Activated CD8-positive, alpha-beta T cell treated with anti-CD3 and anti-CD28 coated beads, Interleukin-2, amount 10 ng/mL, durations not matched to agents 7 days and 5 days (primary cell): Measurements from ENCODE around the gene BCL2. TPM values are rescaled to one million over a fixed set of nuclear protein-coding genes. Genes with fewer than 3 reads are reported as not detected.
A peak's percentile ranks its signal among the peaks of the same experiment; 100 is the strongest.

Experiments
- ATAC-seq: fragments of 150-1000 bp; cut with Tn5 transposase; one replicate; pipeline ENCODE4 v1.10.0; 2021; ENCODE audit warnings: moderate library complexity
- CTCF ChIA-PET: fragments of 350-600 bp; sonication (Branson Sonifier 250); formaldehyde crosslinking; loops from one replicate; lab custom pipeline; 2021; ENCODE audit warnings: antibody characterized with exemption; lab: Charles Lee
- POLR2A ChIA-PET: fragments of 350-600 bp; sonication (Branson Sonifier 250); formaldehyde crosslinking; loops from one replicate; lab custom pipeline; 2021; ENCODE audit warnings: antibody characterized with exemption; lab: Charles Lee
- DNase-seq: peaks from one replicate; pipeline ENCODE4 v3.0.0-alpha.2; 2020
- H3K27ac Mint-ChIP-seq: one replicate; pipeline ENCODE4 v1.8.0; 2021; ENCODE audit warnings: mild to moderate bottlenecking, mixed read lengths
- H3K27me3 Mint-ChIP-seq: one replicate; pipeline ENCODE4 v1.8.0; 2021; ENCODE audit warnings: low read depth, mixed read lengths
- H3K36me3 Mint-ChIP-seq: one replicate; pipeline ENCODE4 v1.8.0; 2021; ENCODE audit warnings: low read depth, mixed read lengths
- H3K4me1 Mint-ChIP-seq: one replicate; pipeline ENCODE4 v1.8.0; 2021; ENCODE audit warnings: low read depth, mixed read lengths
- H3K4me3 Mint-ChIP-seq: one replicate; pipeline ENCODE4 v1.8.0; 2021; ENCODE audit warnings: mild to moderate bottlenecking, mixed read lengths
- H3K9me3 Mint-ChIP-seq: one replicate; pipeline ENCODE4 v1.8.0; 2022; ENCODE audit warnings: mixed read lengths; ENCODE audit not compliant: insufficient read depth
- total RNA-seq, 2 experiments: library from RNA; stranded (reverse); gene quantifications; one replicate each; pipeline ENCODE4 v1.2.3, GENCODE V29; 2021

Gene BCL2
- total RNA-seq, 2 experiments from 2014 or later, result 140 TPM

GRCh38 chr18:63119647-63120046, 199.9 kb downstream of the BCL2 start:
- POLR2A ChIA-PET, result no interaction called here
- peak; percentile 59 for ATAC-seq
- CTCF ChIA-PET, result interaction anchor here (0.6 to 2.9 kb wide), 15 partner anchors 9 to 322 kb away, joined by 3 to 19 read pairs (median 4); no protein-coding TSS in a partner anchor
- H3K9me3 Mint-ChIP-seq, result no peaks in the 10 kb centered on the region
- DNase-seq, result no peak
- peaks cover 7% of the 10 kb centered on the region for H3K4me1 Mint-ChIP-seq
- H3K4me3 Mint-ChIP-seq, result no peak overlapping the region
- peaks cover 30% of the 10 kb centered on the region for H3K27me3 Mint-ChIP-seq
- H3K27ac Mint-ChIP-seq, result peak overlapping the region; percentile 27
- H3K36me3 Mint-ChIP-seq, result peaks cover 14% of the 10 kb centered on the region

- DNase-seq (no peak), ATAC-seq (peak; percentile 50)
- H3K27ac Mint-ChIP-seq, result no peak overlapping the region
- H3K36me3 Mint-ChIP-seq, result peaks cover 13% of the 10 kb centered on the region
- ChIA-PET POLR2A (interaction anchor here (0.5 kb wide), 1 partner anchor 98 kb away, joined by 4 read pairs; no protein-coding TSS in a partner anchor), CTCF (interaction anchor here (0.5 to 1.1 kb wide), 3 partner anchors 96 to 203 kb away, joined by 3 read pairs; no protein-coding TSS in a partner anchor)
- H3K4me1 Mint-ChIP-seq, result peaks cover 29% of the 10 kb centered on the region
- peaks cover 25% of the 10 kb centered on the region for H3K27me3 Mint-ChIP-seq
- peaks cover 14% of the 10 kb centered on the region for H3K9me3 Mint-ChIP-seq
- H3K4me3 Mint-ChIP-seq, result no peak overlapping the region
Observed at GRCh38 chr18:63113899-63114565, 205.5 kb downstream of the BCL2 start.

DNA sequence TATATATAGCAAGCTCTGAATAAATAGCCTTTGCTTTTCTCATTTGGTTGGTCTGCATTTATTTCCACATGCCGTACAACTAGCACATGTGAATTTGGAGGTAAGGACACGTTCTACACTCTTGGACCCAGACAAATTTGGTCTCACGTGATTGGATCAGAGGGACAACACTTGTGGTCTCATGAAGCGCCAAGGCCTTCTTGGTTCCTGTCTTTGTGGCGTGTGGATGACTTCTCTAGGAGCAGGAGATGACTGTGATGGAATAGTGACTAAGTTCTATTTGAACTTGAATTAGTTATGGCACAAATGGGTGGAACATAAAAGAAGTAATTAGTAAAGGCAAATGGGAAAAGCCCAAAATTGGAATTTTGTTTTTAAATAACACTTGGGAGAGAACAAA, 206.9 kb downstream of the BCL2 start:
- Mint-ChIP-seq H3K9me3 (peaks cover 14% of the 10 kb centered on the region), H3K4me3 (no peak overlapping the region), H3K36me3 (peaks cover 13% of the 10 kb centered on the region), H3K27ac (no peak overlapping the region), H3K27me3 (peaks cover 16% of the 10 kb centered on the region), H3K4me1 (peaks cover 30% of the 10 kb centered on the region)
- CTCF ChIA-PET, result interaction anchor here (1.1 kb wide), 1 partner anchor 95 kb away, joined by 3 read pairs; no protein-coding TSS in a partner anchor
- DNase-seq (no peak), ATAC-seq (no peak)
- POLR2A ChIA-PET, result no interaction called here

- Mint-ChIP-seq H3K27ac (no peak overlapping the region), H3K36me3 (peaks cover 13% of the 10 kb centered on the region), H3K27me3 (peaks cover 11% of the 10 kb centered on the region), H3K4me3 (no peak overlapping the region), H3K4me1 (peaks cover 38% of the 10 kb centered on the region), H3K9me3 (peaks cover 14% of the 10 kb centered on the region)
- ATAC-seq (peak; percentile 31), DNase-seq (no peak)
- CTCF ChIA-PET, result no interaction called here
- POLR2A ChIA-PET, result no interaction called here
Observed at GRCh38 chr18:63111671-63112402, 207.7 kb downstream of the BCL2 start.

GRCh38 chr18:63109802-63110201, 209.8 kb downstream of the BCL2 start:
- CTCF ChIA-PET, result no interaction called here
- no peak overlapping the region for H3K27ac Mint-ChIP-seq

GRCh38 chr18:63109022-63109421, 210.5 kb downstream of the BCL2 start:
- peaks cover 13% of the 10 kb centered on the region for H3K36me3 Mint-ChIP-seq
- ChIA-PET CTCF (no interaction called here), POLR2A (no interaction called here)
- no peak overlapping the region for H3K27ac Mint-ChIP-seq
- ATAC-seq (no peak), DNase-seq (no peak)
- H3K4me1 Mint-ChIP-seq, result peaks cover 38% of the 10 kb centered on the region
- peaks cover 14% of the 10 kb centered on the region for H3K9me3 Mint-ChIP-seq
- H3K4me3 Mint-ChIP-seq, result no peak overlapping the region
- H3K27me3 Mint-ChIP-seq, result peaks cover 2% of the 10 kb centered on the region

More at GRCh38 chr18:63109802-63110201, 209.8 kb downstream of the BCL2 start:
- Mint-ChIP-seq H3K4me3 (no peak overlapping the region), H3K36me3 (peaks cover 13% of the 10 kb centered on the region), H3K27me3 (peaks cover 2% of the 10 kb centered on the region), H3K9me3 (peaks cover 14% of the 10 kb centered on the region), H3K4me1 (peaks cover 46% of the 10 kb centered on the region)
- DNase-seq (no peak), ATAC-seq (no peak)
- POLR2A ChIA-PET, result no interaction called here

DNA sequence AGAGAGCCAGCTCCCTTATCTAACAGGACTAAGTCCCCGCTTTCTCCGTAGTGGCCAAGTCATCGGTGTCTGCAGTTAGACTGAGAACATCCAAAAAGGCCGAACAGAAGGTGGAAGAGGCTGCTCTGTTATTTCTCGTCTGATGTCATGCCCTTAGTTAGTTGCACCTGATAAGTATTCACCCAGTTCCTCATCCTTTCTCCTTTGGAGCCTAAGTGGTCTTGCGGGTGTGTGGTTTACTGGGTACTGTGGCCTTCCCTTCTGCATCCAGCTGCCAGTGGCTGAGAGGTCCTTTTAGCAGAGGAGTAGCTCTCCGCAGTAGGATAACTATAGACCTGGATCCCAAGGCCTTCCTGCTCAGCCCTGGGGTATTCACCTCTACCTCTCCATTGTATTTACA, 211.6 kb downstream of the BCL2 start:
- ChIA-PET CTCF (interaction anchor here (0.7 to 1.3 kb wide), 5 partner anchors 9 to 331 kb away, joined by 3 to 5 read pairs (median 3); no protein-coding TSS in a partner anchor), POLR2A (no interaction called here)
- peaks cover 36% of the 10 kb centered on the region for H3K4me1 Mint-ChIP-seq
- H3K9me3 Mint-ChIP-seq, result peaks cover 14% of the 10 kb centered on the region
- DNase-seq, result no peak
- peaks cover 10% of the 10 kb centered on the region for H3K27me3 Mint-ChIP-seq
- ATAC-seq, result no peak
- H3K27ac Mint-ChIP-seq, result no peak overlapping the region
- peaks cover 16% of the 10 kb centered on the region for H3K36me3 Mint-ChIP-seq
- no peak overlapping the region for H3K4me3 Mint-ChIP-seq

DNA sequence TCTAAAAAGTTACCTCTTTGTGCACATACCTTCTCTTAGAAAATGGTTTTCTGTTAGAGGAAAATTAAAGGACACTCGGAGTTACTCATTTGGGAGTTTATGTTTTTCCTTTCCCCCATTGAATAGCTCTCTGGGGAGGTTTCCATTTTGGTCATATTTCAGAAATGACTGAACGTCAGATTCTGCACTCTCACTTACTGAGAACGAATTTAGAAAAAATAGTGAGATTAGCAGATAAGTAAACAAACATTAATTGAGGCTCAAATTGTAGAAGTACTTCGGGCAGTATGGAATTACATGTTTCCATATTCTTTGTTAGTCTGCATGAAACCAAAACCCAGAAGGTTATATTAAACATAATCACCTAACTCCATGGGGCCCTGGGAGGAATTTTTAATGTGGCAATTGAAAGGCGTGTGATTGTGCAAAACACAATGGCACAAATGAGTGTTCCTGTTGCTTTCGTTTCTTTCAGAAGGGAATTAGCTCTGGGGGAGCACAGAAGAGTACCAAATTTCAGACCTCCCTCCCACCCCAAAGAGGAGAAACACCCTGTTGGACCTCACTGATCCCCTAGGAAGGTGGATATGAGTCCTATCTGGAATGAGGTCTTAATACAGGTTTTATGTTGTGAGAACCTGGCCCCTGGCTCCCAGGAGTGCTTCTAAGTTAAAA, 212.3 kb downstream of the BCL2 start:
- peaks cover 8% of the 10 kb centered on the region for H3K9me3 Mint-ChIP-seq
- peaks cover 10% of the 10 kb centered on the region for H3K27me3 Mint-ChIP-seq
- H3K36me3 Mint-ChIP-seq, result peaks cover 11% of the 10 kb centered on the region
- H3K4me1 Mint-ChIP-seq, result peaks cover 34% of the 10 kb centered on the region
- DNase-seq, result no peak
- ChIA-PET POLR2A (interaction anchor here (1.0 kb wide), 1 partner anchor 9 kb away, joined by 5 read pairs; no protein-coding TSS in a partner anchor), CTCF (interaction anchor here (0.7 to 1.3 kb wide), 6 partner anchors 9 to 332 kb away, joined by 3 to 6 read pairs (median 4); no protein-coding TSS in a partner anchor)
- no peak overlapping the region for H3K4me3 Mint-ChIP-seq
- no peak overlapping the region for H3K27ac Mint-ChIP-seq
- ATAC-seq, result no peak

- no peak for DNase-seq
- H3K27me3 Mint-ChIP-seq, result peaks cover 10% of the 10 kb centered on the region
- peaks cover 34% of the 10 kb centered on the region for H3K4me1 Mint-ChIP-seq
- POLR2A ChIA-PET, result interaction anchor here (1.0 kb wide), 1 partner anchor 9 kb away, joined by 5 read pairs; no protein-coding TSS in a partner anchor
- H3K27ac Mint-ChIP-seq, result peak overlapping the region; percentile 55
- CTCF ChIA-PET, result interaction anchor here (1.0 to 1.3 kb wide), 3 partner anchors 11 to 332 kb away, joined by 3 to 6 read pairs (median 5); no protein-coding TSS in a partner anchor
- peaks cover 6% of the 10 kb centered on the region for H3K36me3 Mint-ChIP-seq
- H3K4me3 Mint-ChIP-seq, result peak overlapping the region; percentile 60
- ATAC-seq, result peak; percentile 47
- H3K9me3 Mint-ChIP-seq, result peaks cover 2% of the 10 kb centered on the region
Observed at GRCh38 chr18:63106727-63107126, 212.8 kb downstream of the BCL2 start.

- Mint-ChIP-seq H3K9me3 (no peaks in the 10 kb centered on the region), H3K4me3 (no peak overlapping the region), H3K27ac (no peak overlapping the region), H3K27me3 (peaks cover 10% of the 10 kb centered on the region), H3K36me3 (peaks cover 4% of the 10 kb centered on the region), H3K4me1 (peaks cover 33% of the 10 kb centered on the region)
- ATAC-seq (no peak), DNase-seq (no peak)
- ChIA-PET POLR2A (interaction anchor here (1.0 kb wide), 1 partner anchor 10 kb away, joined by 5 read pairs; no protein-coding TSS in a partner anchor), CTCF (no interaction called here)
Observed at GRCh38 chr18:63105636-63106316, 213.8 kb downstream of the BCL2 start.

- no peak overlapping the region for H3K4me3 Mint-ChIP-seq
- DNase-seq (no peak), ATAC-seq (no peak)
- peaks cover 8% of the 10 kb centered on the region for H3K27me3 Mint-ChIP-seq
- POLR2A ChIA-PET, result no interaction called here
- peaks cover 43% of the 10 kb centered on the region for H3K4me1 Mint-ChIP-seq
- H3K9me3 Mint-ChIP-seq, result no peaks in the 10 kb centered on the region
- no peak overlapping the region for H3K27ac Mint-ChIP-seq
- CTCF ChIA-PET, result no interaction called here
- H3K36me3 Mint-ChIP-seq, result peaks cover 4% of the 10 kb centered on the region
Observed at GRCh38 chr18:63104868-63105267, 214.7 kb downstream of the BCL2 start.
